Bronchus fibroblast of lung (primary cell): ENCODE measurements around the gene LAMP1. TPM values are rescaled to one million over a fixed set of nuclear protein-coding genes. Genes with fewer than 3 reads are reported as not detected.

Experiments
- total RNA-seq: library from RNA; depleted of rRNA; stranded (reverse); fragments of >200 nt; gene quantifications from 2 replicates; pipeline ENCODE4 v1.2.3, GENCODE V29; 2015

LAMP1 gene, protein sequence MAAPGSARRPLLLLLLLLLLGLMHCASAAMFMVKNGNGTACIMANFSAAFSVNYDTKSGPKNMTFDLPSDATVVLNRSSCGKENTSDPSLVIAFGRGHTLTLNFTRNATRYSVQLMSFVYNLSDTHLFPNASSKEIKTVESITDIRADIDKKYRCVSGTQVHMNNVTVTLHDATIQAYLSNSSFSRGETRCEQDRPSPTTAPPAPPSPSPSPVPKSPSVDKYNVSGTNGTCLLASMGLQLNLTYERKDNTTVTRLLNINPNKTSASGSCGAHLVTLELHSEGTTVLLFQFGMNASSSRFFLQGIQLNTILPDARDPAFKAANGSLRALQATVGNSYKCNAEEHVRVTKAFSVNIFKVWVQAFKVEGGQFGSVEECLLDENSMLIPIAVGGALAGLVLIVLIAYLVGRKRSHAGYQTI
- 162 and 188 TPM in 2 replicates for total RNA-seq

DNA sequence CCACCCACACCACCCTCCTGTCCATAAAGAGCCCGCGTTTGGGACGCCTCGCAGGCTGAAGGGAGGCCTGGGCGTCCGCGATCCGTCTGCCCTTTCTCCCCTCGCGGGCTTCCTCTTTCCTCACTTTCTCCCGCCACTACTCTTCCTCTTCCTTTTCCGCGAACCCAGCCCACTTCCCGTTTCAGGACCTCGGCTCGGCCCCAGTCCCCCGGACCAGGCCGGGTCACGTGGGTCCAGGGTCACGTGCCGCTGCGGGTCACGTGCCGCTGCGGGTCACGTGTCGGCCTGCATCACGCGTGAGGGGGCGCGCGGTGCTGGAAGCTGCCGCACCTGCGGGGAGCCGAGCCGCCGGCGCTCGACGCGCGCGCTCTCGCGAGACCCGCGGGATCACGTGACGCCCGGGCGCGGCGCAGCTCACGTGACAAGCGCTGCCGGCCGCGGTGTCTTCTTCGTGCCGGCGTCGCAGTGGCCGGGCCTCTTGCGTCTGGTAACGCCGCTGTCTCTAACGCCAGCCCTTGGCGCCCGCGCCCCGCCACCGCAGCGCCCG is at the start of gene LAMP1:
Gene LAMP1, plus strand, starts transcription at position 417 of the 547 bp plus-strand sequence. CDS start 196 bp downstream, outside the sequence.

Other genes with a start within 250 kb of the LAMP1 start
- 0.17 TPM in 1 of 2 replicates, not detected in the other for gene F7, start 191.4 kb upstream of the LAMP1 start, total RNA-seq
- gene F10, start 174.4 kb upstream of the LAMP1 start, total RNA-seq, result 9.4 and 12.0 TPM in 2 replicates
- gene PROZ, start 138.6 kb upstream of the LAMP1 start, total RNA-seq, result not detected in 2 replicates
- 60.8 and 65.9 TPM in 2 replicates for gene PCID2, start 88.6 kb upstream of the LAMP1 start, total RNA-seq
- 144 and 145 TPM in 2 replicates for gene CUL4A, start 87.6 kb upstream of the LAMP1 start, total RNA-seq
- 0.45 and 0.84 TPM in 2 replicates for gene GRTP1, start 66.9 kb downstream of the LAMP1 start, total RNA-seq
- 1.0 and 1.8 TPM in 2 replicates for gene ADPRHL1, start 156.2 kb downstream of the LAMP1 start, total RNA-seq
- gene DCUN1D2, start 193.5 kb downstream of the LAMP1 start, total RNA-seq, result 6.2 and 6.7 TPM in 2 replicates